Measurements from ENCODE around the gene PIP5KL1.
A peak's percentile ranks its signal among the peaks of the same experiment; 100 is the strongest.

PIP5KL1 gene

DNA sequence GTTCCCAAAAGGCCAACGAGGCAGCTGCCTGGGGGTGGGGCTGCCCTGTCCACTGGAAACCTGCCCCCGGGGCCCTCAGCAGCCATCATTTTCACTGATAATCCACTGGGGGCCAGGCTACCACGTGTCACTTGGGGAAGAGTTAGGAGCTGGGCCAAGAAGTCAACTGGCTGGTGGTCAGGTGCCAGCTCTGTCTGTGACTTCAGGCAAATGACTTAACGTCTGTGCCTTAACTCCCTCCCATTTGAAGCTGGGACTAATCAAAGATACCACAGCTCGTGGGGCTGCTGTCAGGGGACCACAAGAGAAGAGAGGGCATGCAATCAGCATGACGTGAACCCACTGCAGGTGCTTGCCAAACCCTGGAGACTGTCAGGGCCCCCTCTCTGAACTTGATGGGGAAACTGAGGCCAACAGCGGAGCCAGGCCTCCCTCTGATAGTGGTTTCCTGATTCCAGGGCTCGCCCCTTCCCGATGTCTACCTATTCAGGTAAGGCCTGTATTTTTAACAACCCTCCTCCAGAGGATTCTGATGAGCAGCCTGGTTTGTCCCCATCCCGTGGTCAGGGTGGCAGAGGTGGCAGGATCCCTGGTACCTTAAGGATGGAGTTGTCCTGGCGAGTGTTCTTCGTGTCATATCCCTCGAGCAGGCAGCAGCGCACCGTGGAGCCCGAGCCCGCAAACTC lies 19.4 kb upstream of the PIP5KL1 start:
- no peak for DNase-seq (ENCODE audit: low read depth)

DNA sequence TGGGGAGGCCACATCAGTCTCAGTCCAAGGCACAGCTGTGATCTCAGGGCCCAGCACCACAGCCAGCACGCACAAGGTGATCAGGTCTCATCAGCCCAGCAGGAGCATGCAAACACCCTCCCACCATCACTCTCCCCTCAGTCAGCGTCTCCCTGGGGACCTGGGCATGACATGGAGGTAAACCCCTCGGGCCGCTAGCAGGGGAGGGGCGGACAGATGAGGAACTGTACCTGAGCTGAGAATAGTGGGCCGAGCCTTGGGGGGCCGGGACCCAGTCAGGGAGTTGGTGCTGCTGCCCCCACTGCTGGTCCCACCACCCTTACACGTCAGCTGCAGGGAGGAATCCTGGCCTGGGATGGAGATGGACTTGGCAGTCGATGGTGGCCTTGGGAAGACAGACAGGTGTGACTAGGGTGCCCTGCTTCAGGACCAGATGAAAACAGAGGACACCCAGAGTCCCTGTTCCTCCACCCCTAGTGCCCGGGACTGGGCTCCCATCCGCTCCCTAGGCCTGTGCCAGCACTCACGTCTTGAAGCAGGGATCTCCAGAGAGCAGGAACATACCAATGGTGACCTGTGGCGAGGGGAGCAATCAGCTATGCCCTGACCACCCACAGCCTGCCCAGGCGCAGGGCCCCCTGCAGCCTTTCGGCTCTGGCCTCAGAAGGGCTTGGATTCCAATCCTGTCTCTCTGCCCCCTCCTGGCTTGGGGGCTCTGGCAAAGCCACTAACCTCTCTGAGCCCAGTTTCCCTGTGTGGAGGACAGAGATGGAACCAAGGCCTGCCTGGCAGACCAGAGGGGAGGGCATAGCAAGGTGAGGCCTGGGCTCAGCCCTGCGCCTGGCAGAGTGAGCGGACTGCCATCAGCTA lies 17.5 kb upstream of the PIP5KL1 start:
- no peak for DNase-seq (ENCODE audit: low read depth)

DNA sequence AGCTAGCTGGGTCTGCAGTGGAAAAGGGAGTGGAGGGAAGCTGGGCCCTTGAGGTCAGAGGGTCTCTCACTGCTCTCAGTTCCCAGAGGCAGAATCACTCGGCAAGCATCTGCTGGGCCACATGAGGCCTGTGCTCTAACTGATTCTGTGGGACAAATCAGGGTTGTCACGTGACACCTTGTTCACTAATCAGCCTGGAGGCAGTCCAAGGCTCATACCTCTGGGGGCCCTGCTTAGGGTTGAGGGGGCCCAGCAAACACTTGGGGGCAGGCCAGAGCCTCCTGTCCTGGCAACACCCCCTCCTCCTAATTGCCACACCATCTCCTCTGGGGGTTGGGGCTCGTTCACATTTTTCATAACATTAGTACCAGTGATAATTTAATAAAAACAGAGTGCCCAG lies 16.2 kb upstream of the PIP5KL1 start:
- DNase-seq (ENCODE audit: low read depth), result no peak

DNA sequence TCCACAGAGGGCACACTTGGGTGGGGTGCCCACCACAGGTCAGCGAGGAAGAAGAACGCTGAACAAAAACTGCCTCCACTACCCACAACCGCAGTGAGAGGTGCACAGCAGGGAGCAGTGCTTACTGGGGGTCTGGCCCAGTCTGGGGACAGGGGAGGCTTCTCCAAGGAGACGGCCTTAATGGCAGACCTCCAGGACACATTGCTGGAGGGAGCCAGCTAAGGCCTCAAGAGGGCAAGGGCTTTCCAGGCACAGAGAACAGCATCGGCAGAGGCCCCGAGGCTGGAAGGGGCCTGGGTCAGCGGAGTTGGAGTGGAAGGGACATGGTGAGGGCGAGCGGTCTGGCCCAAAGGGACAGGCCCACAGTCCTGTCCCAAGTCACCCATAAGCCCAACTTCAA lies 15.4 kb upstream of the PIP5KL1 start:
- DNase-seq (ENCODE audit: low read depth), result no peak

DNA sequence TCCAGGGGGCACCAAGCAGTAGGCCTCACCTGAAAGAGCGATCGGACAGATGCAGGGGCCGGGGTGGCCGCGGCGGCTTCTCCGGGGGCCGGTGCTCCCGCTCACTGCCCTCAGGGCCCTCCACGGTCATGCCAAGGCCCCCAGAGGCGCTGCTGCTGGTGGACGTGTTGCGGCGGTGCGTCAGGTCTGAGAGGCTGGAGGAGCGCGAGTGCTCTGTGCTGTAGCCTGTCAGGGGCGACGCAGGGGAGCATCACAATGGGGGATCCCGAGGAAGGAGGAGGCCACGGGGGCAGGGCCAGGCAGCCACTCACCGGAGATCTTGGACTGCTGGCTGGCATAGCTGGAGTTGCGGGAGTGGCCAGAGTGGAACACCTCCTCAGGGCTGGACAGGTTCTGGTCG lies 14.8 kb upstream of the PIP5KL1 start:
- DNase-seq (ENCODE audit: low read depth), result no peak

DNA sequence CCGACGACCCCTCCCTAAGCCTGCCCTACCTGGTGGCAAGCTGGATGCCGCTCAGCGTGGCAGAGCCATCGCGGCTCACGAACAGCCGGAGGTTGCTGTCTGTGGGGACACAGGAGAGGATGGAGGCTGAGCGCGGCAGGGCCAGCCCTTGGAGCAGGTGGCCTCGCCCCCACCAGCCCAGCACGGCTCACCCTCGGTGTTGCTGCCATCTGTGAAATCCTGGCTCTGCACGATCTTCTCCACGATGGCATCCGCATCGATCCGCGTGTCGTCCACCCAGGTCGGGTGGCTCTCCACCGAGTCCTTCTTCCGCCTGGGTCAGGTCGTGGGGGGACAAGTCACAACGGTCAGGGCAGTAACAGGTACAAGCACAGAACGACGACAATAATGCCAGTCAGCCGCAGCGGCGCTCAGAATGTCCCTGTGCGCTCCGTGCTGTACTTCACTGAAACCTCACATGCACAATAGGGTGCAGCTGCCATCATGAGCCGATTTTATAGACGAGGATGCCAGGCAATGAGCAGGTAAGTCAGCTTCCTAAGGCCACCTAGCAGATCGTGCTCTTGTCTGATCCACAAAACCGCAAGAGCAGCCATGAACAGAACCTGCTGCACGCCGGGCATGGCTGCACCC lies 14.1 kb upstream of the PIP5KL1 start:
- DNase-seq (ENCODE audit: low read depth), result no peak

DNA sequence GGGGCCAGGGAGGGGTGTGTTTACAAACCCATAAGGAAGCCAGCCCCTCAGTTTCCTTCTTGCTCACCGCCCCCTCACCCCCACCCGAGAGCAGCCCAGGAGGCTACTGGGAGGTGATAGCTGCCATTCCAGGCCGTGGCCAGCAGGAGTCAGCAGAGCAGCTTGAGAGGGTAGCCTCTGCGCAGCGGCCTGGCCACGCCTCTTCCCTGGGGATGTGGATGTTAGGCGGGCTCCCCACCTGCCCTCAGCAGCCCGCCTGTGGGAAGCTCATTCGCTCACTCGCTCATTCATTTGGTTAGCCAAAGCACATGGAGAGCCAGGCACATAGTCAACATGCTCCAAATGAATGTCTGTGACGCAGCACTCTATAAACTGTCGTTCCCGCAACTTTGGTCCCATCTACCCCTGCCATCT lies 13.2 kb upstream of the PIP5KL1 start:
- peak; percentile 57 for DNase-seq (ENCODE audit: low read depth)

DNA sequence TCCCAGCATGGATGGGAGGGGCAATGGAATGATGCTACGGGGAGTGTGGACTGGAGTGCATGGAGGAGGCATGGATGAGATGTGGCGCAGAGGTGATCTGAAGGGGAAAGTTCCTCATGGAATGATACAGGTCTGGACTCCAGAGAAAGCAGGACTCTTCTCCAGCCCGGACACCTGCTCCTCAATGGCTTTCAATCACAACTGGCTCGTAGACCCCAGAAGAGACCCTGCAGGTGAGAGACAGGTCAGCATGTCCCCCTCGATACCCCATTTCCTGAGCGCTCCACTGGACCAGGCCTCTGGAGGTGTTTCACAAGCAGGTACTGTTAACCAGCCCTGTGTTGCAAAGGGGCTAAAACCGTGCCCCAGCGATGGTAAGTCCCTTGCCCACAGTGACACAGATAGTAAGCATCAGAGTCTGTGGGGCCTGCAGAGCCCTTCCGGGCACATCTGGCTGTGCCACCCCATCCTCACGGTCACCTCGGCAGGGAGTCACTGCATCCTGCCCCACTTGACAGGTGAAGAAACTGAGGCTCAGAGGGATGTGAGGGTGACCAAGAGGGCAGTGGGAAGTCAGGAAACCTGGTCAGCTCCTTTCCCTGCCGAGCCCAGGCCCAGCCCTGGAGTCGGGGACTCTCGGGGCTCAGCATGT lies 12.6 kb upstream of the PIP5KL1 start:
- DNase-seq (ENCODE audit: low read depth), result no peak

DNA sequence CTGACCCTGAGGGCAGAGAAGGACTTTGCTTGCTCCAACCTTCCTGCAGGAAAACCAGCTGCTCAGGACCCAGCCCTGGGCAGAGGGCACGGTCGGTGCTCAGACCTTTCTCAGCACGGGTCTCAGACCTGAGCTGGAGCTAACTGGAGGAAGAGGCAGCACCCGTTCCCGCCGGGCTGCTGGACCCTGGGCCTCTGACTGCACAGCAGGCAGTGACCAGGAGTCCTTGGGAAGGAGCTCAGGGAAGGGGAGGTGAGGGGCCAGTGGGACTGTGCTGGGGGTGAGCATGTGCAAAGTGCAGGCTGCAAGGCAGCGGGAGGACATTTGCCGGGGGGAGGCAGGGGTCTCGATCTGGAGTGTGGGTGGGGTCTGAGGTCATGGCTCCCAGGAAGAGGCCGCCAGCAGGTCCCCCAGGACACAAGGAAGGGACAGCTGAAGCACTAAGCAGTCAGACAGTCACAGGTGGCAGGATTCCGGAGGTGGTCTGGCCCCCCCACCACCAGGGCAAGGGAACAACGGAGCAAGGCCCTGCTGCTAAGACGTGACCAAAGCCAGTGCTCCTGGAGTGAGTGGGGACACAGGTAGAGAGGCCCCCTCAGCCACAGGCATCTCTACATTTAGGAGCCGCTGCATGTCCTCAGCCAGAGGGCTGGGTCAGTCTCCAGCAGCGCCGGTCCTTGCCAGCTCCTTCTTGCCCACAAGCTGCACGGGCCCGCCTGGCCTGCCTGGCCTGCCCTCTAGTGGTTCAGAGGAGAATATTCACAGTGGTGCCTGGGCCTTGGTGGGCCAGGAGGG lies 11.8 kb upstream of the PIP5KL1 start:
- peak; percentile 38 for DNase-seq (ENCODE audit: low read depth)

DNA sequence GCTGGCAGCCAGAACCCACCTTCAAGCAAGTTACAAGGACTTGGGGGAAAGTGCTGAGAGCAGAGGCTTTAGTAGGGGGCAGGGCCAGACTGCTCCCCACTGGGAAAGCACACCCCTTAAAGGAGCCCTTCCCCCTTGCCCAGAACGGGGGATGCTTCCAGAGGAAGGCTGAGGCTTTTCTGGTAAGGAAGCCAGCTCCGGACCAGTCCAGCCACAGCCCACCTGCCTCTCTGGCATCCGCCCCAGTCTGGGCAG lies 11.3 kb upstream of the PIP5KL1 start:
- no peak for DNase-seq (ENCODE audit: low read depth)

DNA sequence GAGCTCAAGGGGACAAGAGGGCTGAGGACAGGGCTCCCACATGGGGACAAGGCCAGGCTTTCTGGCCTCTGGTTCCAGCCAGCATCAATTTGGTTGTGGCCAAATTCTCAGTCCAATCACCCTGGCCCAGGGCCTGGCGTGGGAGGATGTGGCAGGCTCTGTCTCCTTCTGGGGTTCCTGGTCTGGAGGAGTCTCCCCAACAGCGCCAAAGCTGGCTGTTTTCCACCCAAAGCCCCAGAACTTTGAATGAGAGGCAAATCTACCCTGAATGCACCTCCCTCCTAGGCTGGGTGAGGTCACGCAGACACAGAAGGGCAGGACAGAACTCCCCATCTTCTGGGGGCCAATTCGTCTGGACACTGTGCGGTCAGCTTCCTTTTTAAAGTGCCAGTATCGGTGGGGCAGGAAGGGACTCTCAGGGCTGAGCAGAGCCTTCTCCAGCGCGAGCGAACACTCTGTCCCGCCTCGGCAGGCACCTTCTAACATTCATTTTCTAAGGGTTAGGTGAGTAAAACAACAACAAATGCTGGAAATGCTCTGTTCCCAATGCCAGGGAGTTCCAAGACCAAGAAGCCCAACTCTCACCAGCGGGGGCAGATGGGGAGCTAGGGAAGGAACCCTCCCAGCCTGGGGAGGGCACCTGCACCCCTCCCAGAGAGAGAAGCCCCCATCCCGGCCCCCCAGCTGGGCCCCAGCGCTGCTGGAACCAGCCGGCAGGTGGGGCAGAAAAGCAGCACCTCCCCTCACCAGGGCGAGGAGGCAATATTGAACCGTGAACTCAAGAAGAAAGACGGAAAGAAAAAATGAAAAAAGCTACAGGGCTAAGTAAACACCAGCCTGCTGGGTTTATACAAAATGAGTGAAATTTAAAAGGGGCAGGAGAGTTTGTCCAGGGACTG lies 10.7 kb upstream of the PIP5KL1 start:
- no peak for DNase-seq (ENCODE audit: low read depth)

DNA sequence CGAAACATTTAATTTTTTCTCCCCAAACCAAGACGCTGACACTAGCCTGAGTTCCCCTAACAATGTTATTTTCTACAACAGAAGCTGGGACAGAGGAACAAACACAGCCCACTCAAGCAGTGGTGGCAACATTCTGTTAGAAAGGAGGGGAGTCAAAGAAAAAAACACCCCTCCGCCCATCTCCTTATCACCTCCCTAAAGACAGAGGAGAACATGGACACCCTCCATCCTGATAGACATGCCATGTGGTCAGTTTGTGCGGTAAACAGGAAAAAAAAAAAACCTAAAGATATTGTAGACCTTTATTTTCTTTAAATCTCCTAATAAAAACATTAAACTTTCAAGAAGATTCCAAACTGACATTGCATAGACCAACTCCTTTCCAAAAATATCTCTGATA lies 10.0 kb upstream of the PIP5KL1 start:
- no peak for DNase-seq (ENCODE audit: low read depth)

DNA sequence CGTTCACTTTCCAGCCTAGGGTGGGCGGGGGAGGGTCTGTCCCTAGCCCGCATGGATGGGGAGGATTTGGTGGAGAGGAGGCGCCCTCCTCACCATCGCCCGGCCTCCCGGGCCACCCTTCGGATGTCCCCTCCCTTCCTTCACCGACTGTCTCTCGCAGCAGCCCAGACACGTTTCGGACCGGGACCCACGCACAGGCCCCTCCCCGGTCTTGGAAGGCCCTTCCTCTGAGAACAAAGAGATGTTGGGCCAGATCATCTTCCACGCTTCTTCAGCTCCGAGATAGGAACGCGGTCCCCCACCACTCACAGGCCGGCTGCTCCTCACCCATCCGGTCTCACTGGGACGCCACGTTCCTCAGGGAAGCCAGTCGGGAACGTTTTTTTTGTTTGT lies 7.7 kb upstream of the PIP5KL1 start:
- DNase-seq (ENCODE audit: low read depth), result no peak

DNA sequence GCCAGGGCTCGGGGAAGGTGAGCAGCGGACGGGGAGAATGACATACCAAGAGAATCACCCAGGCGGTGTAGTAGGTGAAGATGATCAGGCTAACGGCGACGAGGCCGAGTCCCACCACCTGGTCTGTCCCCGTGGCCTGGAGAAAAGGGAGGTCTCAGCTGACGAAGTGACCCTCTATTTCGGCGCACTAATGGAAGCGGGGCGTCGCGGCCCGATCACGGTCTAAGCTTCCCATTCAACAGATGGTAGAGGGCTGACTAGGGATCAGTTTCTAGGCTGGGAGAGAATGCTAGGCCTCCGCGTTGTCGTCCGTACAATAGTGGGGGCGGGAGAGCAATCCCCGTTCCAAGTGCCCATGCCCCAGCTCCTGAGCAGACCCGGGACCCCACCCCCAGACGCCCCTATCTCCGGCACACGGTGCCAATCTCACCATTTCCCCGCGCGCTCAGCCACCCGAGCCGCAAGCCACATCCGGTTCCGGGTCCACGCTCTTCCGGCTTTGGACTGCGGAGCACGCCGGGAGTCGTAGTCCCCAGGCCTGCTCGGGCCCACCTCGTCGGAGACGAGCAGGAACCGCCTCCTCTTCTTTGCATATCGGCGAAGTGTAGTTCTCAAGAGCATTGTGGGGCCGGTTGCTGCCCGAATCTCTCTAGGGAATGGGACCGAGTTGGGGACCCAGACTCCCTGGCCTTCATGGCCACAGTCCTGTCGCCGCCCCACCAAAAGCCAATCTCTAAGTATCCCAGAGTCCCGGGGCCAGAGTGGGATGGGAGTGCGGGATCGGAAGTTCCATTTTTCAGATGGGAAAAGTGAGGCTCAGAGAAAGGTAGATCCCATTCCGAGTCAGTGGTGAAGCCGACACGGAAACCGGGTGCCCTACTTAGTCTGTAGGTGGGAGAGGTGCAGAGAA lies 7.1 kb upstream of the PIP5KL1 start, which contains the start of gene DPM2:
TSS of gene DPM2 (minus strand) at position 467 of the 910 bp plus-strand sequence. CDS start at position 433, 34 bp downstream.
- DNase-seq (ENCODE audit: low read depth), result peak; percentile 77

DNA sequence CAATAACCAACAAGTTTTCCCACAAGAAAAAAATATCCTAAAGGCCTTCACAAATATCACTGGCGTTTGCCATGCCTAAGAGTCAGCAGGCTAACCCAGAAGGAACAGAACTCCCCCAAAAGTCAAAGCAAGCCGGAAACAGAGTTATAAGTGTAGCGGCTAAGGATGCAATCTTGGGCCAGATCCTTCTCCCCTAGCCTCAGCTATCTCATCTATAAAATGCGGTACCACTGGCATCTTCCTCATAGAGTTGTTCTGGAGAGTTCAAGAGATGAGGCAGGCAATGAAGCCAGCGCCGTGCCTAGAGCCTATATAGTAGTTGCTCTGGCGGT lies 6.4 kb upstream of the PIP5KL1 start:
- no peak for DNase-seq (ENCODE audit: low read depth)

DNA sequence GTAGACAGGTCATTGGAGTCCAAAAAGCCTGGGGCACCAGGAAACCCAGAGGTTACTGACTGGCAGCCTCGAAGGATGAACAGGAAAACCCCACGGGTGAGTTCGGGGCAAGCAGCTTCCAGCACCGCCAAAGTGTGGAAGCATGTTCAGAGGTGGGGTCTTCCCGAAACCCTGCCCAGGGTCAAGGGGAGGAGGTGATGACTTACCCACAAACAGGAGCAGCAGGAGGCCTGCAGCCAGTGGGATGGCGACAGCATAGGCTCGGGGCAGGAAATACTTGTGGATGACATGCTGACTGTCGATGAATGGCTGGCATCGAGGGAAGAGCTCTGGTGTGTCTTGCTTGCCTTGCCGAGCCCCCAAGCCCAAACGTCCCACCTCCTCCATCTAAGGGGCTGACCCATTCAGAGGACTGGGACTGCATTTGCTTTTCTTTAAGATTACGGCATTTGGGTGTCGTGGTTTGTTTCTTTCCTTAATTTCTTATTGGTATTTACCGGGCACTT lies 5.8 kb upstream of the PIP5KL1 start:
- no peak for DNase-seq (ENCODE audit: low read depth)

DNA sequence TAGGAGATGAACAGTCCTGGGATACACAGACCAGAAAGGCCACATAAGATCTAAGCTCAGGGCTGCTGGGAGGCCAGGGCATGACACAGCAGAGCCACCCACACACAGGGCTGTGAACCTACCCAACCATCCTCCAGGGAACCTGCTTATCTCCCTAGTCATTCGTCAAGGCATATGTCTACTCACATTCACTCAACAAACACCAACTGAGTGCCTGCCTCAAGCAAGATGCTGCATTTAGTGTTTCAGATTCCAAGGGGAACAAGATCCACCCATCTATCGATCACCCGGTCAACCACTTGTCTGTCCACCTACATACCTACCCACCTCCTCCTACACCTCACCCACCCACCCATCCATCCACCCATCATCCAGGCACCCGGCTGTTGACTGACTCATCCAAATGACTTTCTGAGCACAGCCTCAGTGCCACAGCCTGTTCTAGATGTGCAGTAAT lies 5.2 kb upstream of the PIP5KL1 start:
- DNase-seq (ENCODE audit: low read depth), result no peak

DNA sequence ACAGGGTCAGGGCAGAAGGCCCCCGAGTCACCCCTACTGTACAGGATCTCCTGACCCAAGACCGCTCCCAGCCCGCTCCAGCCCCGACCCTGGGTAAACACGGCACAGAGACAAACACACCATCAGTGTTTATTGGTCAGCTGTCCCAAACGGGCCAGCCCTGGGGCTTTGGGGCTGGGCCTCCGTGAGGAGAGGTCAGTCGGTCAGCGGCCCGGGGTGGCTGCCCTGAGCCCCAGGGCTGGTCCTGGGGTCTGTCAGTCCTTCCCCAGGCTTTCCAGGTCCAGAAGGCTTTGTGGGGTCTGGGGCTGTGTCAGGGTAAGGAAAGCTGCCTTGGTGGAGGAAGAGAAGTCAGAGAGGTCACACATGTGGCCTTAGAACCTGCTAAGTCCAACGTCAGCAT lies 4.4 kb upstream of the PIP5KL1 start:
- no peak for DNase-seq (ENCODE audit: low read depth)

DNA sequence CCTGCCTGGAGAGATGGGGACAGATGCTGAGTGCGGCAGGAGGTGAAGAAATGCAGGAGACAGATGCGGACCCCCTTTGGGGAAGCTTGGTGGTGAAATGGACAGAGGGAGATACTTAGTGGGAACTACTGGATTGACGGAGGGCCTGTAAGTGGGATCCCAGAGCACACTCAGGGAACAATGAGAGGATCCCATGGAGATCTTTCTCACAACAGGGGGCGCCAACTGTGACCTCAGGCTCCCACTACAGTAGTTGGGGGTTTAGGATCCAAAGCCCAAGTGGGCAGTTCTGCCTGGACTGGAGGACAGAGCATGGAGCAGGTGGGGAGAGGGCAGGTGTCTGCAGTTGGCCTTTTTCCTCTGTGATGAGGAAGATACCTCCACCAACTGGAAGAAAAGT lies 3.7 kb upstream of the PIP5KL1 start:
- DNase-seq (ENCODE audit: low read depth), result no peak

Measured in activated gamma-delta T cell treated with anti-CD3 and anti-CD28 coated beads, Interleukin-2, amount 50 U/mL, for 16 hours (primary cell).